Suppressor macrophage (primary cell): ENCODE measurements around the gene PSG1.
"Not testable (repeated sequence)": the region's sequence is repeated elsewhere in the genome, so short reads cannot be mapped to it uniquely, and the experiment has no call there.

Experiments used
- DNase-seq, 4 experiments: peaks; one replicate each; pipeline ENCODE4 v3.0.0-alpha.2; 2020 to 2022

The PSG1 gene

GRCh38 chr19:42819960-42820650 is 59.4 kb downstream of the PSG1 start:
- DNase-seq: not testable (repeated sequence)

GRCh38 chr19:42816894-42817293 is 62.6 kb downstream of the PSG1 start:
- DNase-seq: no peak
